HG03159 (cell line): ENCODE measurements around the gene TNFSF12.
"Not testable (repeated sequence)": the region's sequence is repeated elsewhere in the genome, so short reads cannot be mapped to it uniquely, and the experiment has no call there.

ENCODE experiments used
- ATAC-seq: cut with Tn5 transposase; IDR thresholded peaks from one replicate; pipeline ENCODE4 v1.9.1; 2021; ENCODE audit warnings: mild to moderate bottlenecking, moderate library complexity; ENCODE audit not compliant: unreplicated experiment

TNFSF12 gene

DNA sequence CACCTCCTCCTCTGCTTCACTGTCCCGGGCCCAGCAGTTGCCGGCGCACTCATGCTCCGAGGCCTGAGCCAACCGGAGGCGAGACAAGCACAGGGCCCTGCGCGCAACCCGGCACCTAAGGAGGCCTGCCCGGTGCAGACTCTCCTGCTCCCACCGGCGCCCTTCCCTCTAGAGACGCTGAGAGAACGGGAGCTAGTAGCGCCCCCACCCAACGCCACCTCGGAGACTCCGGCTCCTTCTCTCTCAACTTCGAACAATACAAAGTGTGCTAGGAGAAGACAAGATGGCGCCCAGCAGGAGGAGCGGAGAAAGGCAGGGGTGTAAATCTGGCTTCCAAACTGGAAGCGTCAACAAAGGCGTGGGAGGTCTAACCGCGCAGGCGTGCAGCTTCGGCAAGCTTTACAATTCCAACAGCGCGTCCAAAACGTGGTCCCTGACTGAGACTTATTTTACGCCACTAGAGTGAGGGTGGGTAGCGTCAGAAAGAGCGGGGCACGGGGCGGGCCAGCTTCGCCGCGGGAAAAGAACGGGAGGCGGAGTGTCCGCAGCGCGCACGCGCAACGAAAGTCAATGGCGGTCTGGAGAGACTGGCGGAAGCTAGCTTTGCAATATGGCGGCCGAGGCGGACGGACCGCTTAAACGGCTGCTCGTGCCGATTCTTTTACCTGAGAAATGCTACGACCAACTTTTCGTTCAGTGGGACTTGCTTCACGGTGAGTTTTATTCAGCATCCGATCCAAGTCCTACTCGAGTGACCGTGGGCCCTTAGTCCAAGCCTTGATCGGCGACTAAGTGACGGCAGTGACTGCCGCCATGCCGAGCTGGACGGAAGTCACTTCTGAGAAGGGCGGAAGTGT, 34.6 kb downstream of the TNFSF12 start, which contains the start of gene MPDU1:
Gene MPDU1 (plus strand): TSS at position 600 of the 857 bp plus-strand sequence. CDS start 11 bp downstream, at position 611.
- ATAC-seq, result peak; percentile 68

DNA sequence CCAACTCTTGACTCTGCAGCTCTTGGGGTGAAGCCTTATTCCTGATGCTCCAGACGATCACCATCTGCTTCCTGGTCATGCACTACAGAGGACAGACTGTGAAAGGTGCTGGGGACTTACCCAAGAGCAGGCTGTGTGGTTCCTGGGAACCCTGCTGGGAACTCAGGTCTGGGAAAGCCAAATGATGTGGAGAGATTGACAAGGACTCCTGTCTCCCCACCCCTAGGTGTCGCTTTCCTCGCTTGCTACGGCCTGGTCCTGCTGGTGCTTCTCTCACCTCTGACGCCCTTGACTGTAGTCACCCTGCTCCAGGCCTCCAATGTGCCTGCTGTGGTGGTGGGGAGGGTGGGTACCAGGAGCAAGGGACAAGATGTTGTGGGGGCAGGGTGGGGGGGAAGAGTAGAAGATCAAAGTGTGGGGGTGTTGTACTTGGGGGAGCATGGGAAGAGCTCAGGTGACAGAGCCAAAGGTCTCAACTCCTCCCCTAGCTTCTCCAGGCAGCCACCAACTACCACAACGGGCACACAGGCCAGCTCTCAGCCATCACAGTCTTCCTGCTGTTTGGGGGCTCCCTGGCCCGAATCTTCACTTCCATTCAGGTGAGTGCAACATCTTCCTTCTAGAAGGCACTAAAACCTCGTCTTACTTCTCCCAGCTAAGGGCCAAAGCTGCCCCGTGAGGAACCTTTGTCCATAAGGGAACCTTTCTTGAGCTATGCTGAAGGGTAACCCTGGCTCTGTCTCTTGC, 38.0 kb downstream of the TNFSF12 start:
- no peak for ATAC-seq

DNA sequence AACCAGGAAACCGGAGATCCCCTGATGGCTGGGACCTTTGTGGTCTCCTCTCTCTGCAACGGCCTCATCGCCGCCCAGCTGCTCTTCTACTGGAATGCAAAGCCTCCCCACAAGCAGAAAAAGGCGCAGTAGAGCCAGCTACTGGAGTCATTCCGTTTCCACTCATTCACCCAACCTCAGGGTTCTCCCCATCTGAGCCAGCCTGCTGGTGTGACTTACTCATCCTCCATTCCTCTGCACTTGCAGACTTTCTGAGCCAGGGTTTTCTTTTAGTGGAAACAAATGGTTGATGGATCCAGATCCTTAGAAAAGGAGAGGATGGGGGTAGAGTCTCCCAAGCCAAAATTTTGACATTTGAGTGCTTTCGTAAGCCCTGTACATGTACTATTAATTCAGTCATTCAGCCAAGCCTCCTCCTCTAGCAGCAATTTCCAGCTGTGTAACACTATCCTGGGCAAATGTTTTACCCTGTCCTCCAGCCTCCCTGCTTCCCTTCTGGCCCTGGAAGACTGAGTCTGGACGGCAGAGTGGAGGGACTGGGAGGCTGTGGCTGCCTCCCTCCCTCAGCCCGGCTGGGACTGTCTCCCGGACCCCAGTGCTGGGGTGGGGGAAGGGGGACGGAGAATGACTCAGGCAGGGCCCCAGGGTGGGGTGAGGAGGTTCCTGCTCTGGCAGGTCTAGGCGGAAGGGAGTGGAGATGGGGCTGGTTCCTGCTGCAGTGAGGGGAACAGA, 38.7 kb downstream of the TNFSF12 start:
- no peak for ATAC-seq

DNA sequence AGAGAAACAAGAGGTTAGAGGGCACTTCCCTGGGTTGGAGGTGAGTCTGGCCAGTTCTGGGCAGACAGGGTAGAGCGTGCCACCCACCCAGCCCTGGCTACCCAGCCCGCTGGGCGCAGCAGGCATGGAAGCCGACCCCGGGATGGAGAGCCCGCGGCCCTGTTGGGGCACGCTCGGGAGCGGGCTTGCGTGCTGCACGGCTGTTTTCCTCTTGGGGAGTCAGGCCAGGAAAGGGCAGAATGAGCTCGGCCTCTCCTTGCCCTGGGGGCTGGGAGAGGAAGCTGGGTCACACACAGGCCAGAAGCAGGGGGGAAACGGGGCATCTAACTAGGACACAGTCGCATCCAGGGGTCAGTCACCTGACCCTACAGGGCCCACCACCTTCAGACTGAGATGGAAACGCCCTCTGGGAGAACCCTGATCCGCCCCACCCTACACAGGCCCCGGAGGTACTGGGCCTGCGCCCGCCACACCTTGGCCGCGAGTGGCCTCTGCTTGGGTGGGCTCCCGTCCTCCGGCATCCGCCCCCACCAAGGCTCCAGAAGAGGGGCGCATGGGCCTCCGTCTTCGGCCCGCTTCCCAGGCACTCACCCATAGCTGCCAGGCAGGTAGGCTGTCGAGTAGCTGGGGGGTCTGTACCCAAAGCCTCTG, 39.8 kb downstream of the TNFSF12 start:
- no peak for ATAC-seq

DNA sequence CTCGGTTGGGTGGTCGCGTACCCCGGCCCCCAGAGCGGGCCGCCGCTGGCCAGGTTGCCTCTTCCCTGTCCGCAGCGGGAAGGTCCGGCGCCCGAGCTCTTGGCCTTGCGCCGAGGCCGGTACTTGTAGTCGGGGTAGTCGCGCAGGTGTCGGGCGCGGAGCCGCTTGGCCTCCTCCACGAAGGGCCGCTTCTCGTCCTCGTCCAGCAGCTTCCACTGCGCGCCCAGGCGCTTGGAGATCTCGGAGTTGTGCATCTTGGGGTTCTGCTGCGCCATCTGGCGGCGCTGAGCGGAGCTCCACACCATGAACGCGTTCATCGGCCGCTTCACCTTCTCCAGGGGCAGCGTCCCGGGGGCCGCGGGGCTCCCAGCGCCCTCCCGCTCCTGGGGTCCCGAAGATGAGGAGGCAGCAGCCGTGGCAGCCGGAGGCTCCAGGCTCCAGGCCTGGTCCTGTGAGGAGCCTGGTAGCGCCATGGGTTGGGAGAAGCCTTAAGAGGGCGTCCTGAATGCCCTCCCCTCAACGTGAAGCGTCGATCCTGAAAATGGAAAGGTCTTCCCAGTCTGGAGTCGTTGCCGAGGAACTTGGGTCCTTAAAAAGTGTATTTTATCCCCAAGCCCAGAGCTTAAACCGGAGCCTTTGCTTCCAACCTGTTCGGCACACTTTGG, 40.5 kb downstream of the TNFSF12 start:
- ATAC-seq, result no peak

DNA sequence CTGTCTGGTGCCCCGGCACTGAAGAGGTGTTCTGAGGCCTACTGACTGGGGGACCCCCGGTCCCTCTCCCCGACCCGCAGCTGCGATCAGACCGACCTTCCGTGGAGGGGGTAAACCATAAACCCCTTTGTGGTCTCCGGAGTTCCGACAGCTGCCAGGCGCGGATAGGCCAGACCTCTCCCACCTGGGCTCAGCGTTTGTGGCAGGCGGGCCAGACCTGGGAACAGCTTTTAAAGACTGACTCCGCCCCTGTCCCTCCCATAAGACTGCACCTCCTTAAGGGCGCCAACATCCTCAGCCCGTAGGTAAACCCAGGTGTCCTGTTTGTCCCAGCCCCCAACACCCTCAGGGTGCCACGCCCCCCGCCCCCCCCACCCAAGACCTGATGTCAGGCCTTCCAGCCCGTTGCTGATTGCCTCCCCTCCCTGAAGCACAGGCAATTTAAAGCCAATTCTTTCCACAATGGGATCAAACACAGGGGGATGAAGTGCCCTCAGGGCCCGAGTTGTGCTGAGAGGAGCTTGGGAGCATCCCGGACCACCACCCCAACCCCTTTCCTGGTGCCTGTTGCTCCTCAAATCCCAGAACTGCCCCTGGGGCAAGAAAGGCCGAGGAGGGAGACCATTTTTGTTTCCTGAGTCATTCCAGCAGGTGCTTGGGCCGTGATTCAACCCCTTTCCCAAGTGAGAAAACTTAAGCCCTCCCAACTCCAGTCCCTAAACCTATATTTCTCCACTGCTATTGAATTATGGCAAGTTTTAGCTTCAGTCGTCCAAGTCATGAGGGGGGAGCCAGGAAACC, 41.2 kb downstream of the TNFSF12 start, which contains the start of gene SOX15:
Gene SOX15 (minus strand): TSS at position 204 of the 801 bp plus-strand sequence. CDS start 418 bp downstream, outside the sequence.
- no peak for ATAC-seq

DNA sequence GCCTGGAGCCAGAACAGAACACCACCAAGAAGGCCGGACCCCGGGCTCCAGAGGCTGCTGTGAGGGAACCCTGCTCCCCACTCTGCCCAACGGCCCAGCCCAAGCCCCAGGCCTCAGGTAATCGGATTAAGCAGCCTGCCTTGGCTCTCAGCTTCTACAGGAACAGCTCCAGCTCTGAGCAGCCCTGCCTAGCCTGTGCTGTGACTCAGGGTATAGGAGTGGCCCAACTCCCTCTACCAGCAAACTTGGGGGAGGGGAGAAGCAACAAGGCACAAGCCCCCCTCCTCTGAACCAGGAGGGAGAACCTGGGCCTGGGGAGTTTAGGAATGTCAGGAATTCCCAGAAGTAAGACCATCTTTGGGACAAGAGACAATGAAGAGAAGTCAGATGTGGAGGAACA, 41.9 kb downstream of the TNFSF12 start:
- ATAC-seq, result no peak

DNA sequence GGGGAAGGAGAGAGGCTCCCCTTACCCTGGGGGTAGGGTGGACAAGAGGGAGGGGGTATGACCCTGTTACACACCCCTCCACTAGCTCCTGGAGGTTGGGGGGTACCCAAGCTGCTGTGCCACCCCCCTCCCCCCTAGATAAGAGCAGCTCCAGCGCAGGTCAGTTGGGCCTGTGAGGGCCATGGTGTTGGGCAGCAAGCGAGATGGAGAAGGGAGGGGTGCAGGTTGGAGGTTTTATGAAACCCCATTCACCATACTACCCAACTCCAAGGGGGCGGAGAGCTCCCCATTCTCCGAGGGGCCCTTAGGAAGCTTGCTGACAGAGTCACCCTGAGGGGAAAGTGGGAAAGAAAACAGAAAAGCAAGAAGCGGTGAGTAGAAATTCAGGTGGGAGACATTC, 42.7 kb downstream of the TNFSF12 start:
- ATAC-seq, result no peak

DNA sequence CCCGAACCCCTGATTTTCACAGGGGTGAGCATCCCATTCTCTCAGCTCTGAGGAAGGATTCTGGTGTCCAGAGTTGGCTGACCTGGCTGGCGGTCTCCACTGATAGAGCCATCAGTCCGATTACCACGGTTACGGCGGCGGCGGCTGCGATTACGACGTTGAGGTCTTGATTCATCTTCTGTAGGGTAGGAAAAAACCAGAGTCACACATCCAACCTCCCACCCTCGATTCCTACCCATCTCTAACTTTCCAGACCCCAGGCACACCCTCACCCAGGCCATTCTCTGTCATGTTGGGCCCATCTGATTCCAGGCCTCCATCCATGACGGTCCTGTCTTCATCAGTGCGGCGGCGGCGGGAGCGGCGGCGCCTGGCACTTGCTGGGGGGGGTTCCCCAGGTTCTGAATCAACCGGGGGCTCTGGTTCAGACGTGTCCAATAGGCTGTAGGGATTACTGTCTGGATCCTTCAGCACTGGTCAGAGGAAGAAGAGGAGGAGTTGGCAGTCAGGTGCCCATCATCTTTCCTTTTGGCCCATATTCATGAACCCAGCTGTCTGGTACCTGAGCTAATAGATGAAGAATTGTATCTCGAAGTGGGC, 43.7 kb downstream of the TNFSF12 start:
- ATAC-seq, result no peak

DNA sequence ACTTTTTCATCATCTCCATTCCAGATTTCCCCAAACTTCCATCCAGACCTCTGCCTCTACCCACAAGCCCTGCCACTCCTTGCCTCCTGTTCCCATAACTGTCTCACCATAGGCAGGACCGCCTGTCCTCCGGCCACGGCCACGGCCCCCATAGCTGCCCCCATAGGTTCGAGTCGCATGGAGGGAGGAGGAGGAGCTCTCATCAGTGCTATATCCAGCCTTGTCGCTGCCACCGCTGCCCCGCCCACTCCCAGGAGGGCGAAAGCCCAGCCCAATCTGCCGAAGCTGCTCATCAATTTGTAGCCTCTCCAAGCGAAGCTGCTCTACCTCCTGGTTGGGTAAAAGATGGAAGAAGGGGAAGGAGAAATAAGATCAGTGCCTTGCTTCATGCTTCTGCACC, 44.4 kb downstream of the TNFSF12 start:
- no peak for ATAC-seq

DNA sequence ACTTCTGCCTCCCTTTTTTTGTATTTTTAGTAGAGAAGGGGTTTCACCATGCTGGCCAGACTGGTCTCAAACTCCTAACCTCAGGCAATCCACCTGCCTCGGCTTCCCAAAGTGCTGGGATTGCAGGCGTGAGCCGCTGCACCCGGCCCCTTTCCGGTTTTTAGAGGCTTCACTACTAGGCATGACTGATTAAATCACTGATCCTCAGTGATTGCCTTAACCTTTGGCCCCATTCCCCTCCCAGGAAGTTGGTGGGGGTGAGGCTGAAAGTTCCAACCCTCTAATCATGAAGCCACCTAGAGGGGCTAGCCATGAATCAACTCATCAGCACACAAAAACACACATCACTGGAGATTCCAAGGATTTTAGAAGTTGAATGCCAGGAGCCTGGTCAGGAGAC, 48.7 kb downstream of the TNFSF12 start:
- not testable (repeated sequence) for ATAC-seq

DNA sequence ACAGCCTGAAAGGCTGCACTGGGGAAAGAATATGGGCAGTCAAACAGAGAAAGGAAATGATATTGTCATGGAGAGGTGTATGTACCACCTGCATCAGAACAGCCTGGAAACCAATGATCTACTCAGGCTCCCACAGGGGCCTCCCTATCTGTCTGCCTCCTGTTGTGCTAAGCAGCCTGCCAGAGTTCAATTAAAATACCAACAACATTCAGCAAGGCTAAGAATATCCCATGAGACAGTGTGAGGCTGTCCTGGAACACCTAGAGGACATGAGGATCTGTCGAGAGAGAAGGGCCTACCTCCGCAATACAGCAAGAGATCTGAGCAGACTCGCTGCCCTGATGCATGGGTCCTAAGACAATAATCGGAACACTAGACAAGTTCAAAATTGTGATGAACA, 57.4 kb downstream of the TNFSF12 start:
- no peak for ATAC-seq
